ENCODE data around the gene EPN1.

EPN1 gene

GRCh38 chr19:55674841-55675660, at the start of gene EPN1:
Gene EPN1 (plus strand): TSS chr19:55675226. CDS start chr19:55678628, 3,402 bp downstream.
- DNase-seq: peak; percentile 97 to 98

- DNase-seq: peak; percentile 42 to 53
Measured at GRCh38 chr19:55626350-55626749, 48.7 kb upstream of the EPN1 start.

GRCh38 chr19:55632463-55632834, 42.6 kb upstream of the EPN1 start:
- DNase-seq: peak; percentile 89 to 93

GRCh38 chr19:55633861-55634260, 41.2 kb upstream of the EPN1 start:
- no peak for DNase-seq

- DNase-seq: no peak
Measured at GRCh38 chr19:55635334-55635717, 39.7 kb upstream of the EPN1 start.

- DNase-seq: no peak
Measured at GRCh38 chr19:55635856-55636440, 39.1 kb upstream of the EPN1 start.

GRCh38 chr19:55636723-55637122, 38.3 kb upstream of the EPN1 start:
- no peak for DNase-seq

GRCh38 chr19:55637534-55637933, 37.5 kb upstream of the EPN1 start:
- no peak for DNase-seq

GRCh38 chr19:55638864-55639359, 36.1 kb upstream of the EPN1 start:
- DNase-seq: peak; percentile 61 to 75

GRCh38 chr19:55640043-55640576, 34.9 kb upstream of the EPN1 start:
- peak; percentile 71 to 76 for DNase-seq

- peak; percentile 73 to 74 for DNase-seq
Measured at GRCh38 chr19:55640577-55641425, 34.2 kb upstream of the EPN1 start, which contains the start of gene ZNF580. Gene ZNF580 (plus strand): TSS chr19:55641002. CDS start chr19:55642509, 1,507 bp downstream.

- DNase-seq: peak; percentile 43 to 51
Measured at GRCh38 chr19:55641426-55642152, 33.4 kb upstream of the EPN1 start.

GRCh38 chr19:55642153-55643002, 32.6 kb upstream of the EPN1 start:
- DNase-seq: peak; percentile 51 to 57

GRCh38 chr19:55643003-55643886, 31.8 kb upstream of the EPN1 start, which contains the start of gene ZNF581:
Gene ZNF581 (plus strand): TSS chr19:55643649. CDS start chr19:55644572, 923 bp downstream.
- DNase-seq: peak; percentile 85 to 88

GRCh38 chr19:55643887-55644176, 31.2 kb upstream of the EPN1 start:
- DNase-seq: no peak

- DNase-seq: no peak
Measured at GRCh38 chr19:55644191-55644833, 30.7 kb upstream of the EPN1 start.

GRCh38 chr19:55644842-55645511, 30.0 kb upstream of the EPN1 start:
- DNase-seq: no peak

GRCh38 chr19:55645512-55645881, 29.5 kb upstream of the EPN1 start:
- no peak for DNase-seq
